ENCODE results near the gene BAG5.

DNA sequence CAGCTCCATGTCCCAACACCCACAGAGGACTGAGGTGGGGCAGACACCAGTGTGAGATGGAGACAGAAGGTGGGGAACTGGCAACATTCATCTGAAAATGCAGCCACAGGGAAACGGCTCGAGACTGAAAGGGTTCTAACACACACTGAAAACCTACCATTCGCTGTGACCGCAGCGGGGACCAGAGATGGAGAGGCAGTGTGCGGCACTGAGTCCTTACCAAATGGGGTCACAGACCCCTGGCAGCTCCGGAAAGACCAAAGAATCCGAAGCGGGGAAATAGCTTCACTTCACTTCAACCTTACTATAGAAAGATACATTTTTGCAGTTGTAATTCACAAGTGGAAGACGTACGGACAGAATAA lies 9.6 kb downstream of the BAG5 start:
- no peak for TF ChIP-seq CTCF (conservative IDR thresholded peaks at IDR 0.05; ENCODE audit: low read length)
- no peak for TF ChIP-seq EZH2phosphoT487 (IDR thresholded peaks at IDR 0.05; ENCODE audit: borderline replicate concordance)

Measured in Loucy (cell line).